NCI-H748 (cell line): ENCODE data around the gene CC2D2A.

ENCODE experiments used
- DNase-seq: peaks from one replicate; lab custom pipeline; 2025; ENCODE audit not compliant: unreplicated experiment; lab: John Stamatoyannopoulos, UW

Gene CC2D2A

DNA sequence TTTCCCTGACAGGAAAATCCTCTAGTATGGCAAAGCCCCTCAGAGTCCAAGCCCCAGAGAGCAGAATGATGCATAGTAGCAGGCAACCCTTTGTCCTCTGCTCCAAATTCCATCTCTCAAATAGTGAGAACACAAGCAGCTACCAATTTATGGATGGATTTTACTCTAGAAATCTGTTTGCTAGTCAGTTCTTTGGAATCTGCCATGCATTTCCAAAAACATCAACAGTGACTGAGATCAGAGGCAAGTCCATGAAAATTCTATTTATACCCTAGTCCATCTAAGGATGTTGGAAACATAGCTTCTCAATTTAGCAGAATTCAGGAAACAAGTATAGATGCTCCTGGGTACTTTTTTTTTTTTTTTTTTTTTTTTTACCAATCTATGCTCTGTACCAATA is 10.0 kb upstream of the CC2D2A start:
- DNase-seq = no peak

DNA sequence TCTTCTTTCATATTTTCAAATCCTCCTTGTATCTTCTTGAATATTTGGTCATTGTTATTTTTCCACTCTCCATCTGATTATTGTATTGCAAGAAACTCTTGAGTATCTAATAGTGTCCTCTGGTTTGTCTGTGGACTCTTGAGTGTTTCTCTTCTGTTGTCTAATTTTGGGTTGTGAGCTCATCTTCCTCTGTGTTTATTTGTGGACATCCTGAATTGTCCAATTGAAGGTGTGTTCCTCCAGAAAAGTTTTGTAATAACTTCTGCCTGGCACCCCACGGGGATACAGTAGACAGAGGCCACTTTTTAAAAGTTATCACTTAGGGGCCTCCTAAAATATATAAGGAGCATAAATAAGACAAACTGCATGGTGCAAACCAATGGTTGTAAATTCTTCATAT is 3.1 kb upstream of the CC2D2A start:
- no peak for DNase-seq

DNA sequence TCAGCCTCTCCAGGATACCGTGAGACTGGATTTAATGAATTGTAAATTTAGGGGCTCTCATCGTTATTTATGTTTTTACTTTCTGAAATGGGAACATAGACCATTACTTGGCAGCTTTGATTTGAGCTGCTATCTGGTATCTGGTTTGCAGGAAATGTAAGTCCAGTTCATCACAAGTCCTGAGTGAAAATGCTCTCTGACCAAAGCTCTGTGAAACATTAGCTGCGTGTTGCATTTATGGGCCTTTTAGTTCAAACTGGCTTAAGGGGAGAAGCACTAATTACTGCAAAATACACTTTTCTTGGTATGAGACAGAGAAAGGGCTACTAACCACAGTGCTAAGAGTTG is 420 bp downstream of the CC2D2A start:
- no peak for DNase-seq

DNA sequence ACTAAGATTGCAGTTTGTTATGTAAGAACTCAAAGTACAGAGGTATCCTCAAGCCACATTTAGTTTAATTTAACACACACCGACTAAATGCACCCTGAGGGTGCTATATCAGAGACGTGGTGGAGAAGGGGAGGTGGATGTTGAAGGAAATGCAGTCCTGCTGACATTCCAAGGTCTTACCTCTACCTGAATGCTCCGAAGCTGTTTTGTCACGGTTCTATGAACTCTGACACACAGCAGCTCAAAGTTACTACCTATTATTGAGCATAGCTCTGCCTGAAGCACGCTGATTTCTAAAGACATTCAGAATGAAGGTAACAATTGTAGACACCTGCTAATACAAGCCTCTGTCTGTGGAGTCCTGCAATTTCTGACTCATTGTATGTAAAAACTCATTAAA is 6.7 kb downstream of the CC2D2A start:
- no peak for DNase-seq

DNA sequence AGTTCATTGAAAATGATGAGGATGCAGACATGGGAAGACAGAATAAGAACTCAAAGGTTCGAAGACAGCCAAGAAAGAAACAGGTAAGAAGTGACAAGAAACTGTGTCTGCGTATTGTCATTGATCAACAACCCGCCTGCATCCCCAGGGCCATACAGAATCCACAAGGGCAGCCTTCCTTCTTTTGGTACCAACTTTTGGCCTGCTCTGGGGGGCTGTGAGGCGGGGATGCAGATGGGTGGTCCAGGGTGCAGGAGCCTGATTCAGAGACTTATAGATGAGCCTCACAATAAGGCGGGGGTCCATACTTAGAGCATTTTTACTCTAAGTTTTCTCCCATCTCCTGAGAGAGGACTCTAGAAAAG is 9.0 kb downstream of the CC2D2A start:
- no peak for DNase-seq

DNA sequence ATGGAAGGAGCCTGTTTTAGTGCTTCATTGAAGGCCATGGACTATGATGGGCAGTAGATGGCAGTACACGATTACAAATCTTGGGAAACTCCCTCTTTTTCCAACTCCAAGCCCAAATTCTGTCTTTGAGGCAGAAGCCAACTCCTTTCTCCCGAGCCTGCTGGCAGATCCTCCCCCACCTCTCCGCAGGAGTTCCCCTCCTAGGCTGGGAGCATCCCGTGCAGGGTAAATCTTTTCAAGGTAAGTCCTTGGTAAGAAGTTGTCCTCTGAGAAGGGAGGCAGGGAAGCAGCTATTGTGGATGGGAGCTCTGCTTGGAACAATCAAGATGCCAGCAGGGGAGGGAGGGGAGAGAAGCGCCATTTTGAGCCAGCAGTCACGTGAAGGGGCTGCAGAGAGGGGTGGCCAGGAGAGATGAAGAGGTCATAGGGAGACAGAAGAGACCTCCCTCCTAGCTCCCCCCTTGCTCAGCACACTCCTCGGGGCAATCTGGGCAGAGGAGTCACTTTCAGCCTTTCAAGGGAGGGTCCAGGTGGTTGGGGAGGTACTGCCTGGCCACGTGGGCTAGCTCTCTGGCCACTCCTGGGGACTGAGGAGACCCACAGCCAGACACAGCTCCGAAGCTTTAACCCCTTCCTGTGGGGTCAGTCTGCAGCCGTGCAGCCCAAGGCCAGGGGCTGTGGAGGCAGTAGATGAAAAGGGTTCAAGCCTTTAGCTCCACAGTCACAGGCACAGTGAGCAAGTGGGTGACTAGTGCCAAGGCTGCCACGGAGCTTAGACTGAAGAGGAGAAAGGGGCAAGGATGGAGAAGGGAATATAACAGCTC is 9.6 kb downstream of the CC2D2A start:
- DNase-seq = peak; percentile 81

DNA sequence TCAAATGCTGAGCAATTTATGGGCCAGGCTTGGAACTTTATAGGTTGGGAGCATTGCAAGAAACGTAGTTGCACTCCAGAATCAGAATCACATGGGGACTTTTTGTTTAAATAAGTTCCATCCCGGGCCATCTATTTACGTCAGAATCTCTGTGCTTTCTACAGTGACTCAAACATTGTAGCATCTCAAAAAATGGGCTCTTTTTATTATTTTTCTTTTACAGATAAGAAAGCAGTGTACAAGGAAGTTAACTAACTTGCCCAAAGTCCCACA is 10.2 kb downstream of the CC2D2A start:
- no peak for DNase-seq

DNA sequence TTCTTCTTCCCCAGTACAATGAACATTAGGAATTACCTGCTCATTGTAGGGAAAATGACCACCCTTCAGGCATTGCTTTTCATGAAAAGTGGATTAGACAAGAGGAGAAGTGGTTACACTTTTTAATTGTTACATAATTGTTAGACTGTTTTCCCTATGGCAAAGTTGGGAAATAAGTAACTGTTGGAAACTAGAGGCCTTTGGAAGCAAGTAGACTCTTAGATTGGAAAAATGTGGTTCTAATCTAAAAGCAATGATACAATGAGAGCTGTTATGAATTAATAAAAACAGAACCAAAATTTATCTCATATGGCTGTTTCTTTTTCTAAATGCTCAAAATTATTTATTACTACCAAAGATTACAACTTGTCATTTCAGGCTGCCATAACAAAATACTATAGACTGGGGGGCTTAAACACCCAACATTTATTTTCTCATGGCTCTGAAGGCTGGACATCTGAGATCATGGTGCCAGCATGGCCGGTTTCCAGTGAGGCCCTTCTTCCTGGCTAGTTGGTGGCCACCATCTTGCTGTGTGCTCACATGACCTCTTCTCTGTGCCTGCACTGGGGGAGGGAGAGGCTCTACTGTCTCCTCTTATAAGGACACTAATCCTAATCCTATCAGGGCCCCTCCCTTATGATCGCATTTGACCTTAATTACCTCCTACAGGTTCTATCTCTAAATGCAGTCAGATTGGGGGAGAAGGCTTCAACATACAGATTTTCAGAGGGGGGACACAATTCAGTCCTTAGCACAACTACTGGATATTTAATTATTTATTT is 12.5 kb downstream of the CC2D2A start:
- no peak for DNase-seq

DNA sequence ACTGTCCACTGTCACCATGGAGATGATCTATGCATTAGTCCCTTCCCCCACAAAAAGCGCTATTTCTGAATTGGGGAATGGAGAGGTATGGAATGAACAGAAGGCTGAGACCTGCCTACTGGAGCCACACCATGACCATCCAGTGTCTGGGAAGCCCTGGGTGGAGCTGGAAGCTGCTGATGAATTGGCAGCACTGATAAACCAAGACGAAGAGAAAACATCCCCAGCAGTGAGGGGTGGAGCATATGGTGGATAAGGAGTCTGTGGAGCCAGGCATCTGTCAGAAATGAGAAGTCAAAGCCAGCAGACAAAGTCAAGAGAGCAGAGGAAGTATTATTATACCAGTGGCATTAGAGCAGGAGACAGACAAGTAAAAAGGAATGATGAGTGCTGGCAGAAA is 13.2 kb downstream of the CC2D2A start:
- DNase-seq = no peak

DNA sequence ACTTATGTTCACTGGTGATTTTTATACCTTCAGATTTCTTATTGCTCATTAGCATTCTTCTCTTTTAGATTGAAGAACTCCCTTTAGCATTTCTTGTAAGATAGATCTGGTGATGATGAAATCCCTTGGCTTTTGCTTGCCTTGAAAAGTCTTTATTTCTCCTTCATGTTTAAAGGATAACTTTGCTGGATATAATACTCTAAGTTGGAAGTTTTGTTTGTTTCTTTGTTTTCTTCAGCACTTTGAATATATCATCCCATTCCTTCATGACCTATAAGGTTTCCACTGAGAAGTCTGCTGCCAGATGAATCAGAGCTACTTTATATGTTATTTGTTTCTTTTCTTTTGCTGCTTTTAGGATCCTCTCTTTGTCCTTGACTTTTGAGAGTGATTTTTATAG is 18.5 kb downstream of the CC2D2A start:
- no peak for DNase-seq

DNA sequence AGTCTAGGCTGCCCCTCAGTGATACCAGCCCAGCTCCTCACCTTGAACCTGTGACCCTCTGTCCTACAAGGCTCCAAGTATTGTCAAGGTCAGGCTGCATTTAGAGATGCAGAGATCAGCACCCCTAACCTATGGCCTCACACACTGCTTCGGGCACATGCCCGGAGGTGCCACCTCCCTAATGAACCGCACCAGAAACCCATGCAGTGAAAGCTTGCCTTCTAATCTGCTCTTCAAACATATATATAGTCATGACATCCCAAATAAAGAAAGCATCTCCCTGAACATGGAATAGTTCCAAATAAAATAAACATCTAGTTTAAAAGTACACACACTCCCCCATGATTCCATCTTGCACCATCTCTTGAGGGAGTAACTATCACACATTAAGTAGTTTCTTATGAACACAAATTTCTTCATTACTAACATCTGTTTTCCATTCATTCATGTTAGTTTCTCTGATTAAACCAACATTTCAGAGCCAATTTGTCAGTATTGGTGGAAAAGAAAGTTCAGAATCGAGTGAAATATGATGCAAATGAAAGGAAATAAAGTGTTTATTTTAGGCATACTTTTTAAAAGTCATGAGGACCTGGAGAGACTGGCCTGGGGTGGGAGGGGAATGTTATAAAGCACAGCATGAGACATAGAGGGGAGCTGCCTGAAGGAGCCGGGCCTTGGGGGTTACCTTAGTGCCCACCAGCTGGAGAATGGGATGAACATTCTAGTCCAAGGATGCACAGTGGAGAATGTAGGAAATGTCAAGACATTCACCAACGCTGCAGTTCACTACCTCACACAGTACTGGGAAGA is 19.2 kb downstream of the CC2D2A start:
- DNase-seq = no peak

DNA sequence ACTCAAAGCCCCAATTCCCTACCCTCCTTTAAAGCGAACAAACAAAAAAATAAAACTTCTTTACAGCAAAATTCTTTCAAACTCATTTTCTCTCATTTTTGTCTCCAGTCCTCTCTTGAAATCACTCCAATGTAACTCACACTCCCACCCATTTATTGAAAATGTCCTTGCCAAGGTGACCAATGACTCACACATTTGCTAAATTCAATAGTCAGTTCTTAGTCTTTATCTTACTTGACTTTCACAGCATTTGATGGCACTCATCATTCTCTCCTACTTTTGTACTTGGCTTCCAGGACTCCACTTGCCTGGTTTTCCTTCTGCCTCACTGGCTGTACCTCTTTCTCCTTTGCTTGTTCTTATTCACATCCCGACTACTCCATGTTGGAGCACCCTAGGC is 19.9 kb downstream of the CC2D2A start:
- no peak for DNase-seq

DNA sequence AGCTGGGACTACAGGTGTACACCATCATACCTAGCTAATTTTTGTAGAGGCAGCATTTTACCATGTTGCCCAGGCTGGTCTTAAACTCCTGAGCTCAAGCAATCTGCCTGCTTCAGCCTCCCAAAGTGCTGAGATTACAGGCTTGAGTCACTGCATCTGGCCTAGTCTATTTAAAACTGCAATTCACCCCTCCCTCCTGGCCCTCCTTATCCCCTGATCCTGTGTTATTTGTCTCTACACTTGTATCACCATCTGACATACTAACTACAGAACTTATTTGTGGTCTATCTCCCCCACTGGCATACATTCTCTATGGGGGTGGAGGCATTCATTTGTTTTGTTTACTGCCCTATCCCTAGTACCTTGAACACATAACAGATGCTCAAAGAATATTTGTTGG is 23.7 kb downstream of the CC2D2A start:
- DNase-seq = no peak

DNA sequence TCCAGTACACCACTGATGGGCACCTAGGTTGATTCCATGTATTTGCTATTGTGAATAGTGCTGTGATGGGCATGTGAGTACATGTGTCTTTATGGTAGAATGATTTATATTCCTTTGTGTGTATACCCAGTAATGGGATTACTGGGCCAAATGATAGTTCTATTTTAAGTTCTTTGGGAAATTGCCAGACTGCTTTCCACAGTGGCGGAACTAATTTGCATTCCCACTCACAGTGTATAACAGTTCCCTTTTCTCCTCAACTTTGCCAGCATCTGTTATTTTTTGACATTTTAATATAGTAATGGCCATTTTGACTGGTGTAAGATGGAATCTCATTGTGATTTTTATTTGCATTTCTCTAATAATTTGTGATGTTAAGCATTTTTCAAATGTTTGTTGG is 25.9 kb downstream of the CC2D2A start:
- no peak for DNase-seq

DNA sequence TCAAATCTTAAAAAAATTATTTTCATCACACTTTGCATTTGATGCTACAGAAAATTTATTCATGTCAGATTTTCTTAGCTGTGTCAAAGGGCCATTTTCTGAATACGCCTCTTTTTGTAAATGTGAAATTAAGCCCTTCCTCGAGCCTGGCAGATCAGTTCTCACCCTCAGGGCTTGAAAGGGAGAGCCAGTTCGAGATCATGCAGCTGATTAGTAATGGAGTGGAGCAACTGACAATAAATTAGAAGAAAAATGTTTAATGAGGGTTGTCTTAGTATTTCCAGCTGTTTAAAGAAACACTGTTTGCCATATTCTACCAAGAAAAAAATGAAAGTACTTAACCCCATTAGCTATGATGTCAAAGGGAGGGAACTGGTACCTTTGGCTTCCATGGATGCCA is 28.7 kb downstream of the CC2D2A start:
- DNase-seq = no peak

DNA sequence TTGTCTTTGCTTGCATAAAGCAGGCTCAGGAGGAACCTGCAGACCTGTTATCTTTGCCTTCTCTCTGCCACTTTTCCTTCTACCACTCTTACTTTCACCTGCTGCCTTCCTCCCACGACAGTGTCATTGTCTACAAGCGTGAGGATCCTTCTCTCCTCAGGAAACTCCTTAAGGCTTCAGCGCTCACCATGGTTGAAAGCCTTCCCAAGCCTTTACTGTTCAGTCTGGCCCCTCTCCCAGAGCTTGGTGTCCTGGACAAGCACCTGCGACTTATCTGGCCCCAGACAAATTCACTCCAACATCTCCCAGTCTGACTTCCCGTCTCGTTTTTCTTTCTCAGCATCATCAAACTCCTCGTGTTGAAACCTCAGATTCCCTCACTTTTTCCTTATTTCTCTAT is 31.0 kb downstream of the CC2D2A start:
- DNase-seq = no peak

DNA sequence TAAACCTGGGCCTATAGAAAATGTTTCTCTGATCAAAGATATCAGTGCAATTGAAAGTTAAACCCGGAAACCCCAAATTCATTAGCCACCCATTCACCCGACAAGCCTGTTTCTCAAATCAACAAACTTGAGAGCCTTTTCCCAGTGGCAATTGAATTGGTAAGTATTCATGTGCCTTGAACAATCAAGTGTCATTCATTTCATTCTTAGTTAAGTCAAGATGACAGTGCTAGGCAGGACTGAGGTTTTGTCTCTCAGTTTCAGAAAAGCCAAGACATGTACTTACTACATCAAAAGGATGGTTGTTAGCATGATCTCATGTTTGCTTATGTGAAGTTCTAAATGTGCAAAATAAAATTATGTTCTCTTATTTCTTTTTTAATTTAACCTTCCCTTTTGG is 32.3 kb downstream of the CC2D2A start:
- DNase-seq = no peak

DNA sequence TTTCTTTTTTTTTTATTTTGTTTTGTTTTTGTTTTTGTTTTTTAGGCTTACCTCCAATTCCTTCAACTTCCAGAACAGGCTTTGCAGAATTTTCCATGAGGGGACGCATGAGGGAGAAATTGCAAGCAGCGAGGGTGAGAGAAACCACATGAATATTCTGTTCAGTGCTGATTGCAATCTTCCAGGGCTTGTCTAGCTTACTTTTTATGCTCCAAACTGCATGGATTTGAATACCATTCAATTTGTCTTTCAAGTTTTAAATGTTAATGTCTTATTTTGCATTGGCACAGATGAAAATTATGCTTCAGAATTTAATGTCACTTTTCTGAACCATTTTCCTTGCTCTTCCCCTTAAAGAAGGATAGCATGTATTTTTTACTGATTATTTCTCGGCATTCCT is 32.7 kb downstream of the CC2D2A start:
- no peak for DNase-seq

DNA sequence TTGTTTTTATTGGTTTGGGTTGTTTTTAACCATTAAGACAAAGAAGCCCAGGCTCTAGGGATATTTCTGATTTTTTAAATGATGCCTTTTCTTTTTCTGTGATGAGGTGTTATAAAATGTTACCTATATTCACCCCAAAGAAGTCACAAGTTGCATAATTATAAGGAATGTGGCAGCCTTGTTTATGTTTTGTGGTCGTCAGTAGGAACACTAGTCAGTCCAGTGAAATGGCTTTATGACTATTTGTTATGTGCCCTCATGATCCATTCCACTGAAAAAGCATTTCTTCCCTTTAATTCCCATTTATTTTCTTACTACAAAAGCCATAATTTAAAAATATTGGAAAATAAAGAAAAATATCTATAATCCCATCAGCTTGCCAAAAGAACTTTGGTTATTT is 34.4 kb downstream of the CC2D2A start:
- no peak for DNase-seq

DNA sequence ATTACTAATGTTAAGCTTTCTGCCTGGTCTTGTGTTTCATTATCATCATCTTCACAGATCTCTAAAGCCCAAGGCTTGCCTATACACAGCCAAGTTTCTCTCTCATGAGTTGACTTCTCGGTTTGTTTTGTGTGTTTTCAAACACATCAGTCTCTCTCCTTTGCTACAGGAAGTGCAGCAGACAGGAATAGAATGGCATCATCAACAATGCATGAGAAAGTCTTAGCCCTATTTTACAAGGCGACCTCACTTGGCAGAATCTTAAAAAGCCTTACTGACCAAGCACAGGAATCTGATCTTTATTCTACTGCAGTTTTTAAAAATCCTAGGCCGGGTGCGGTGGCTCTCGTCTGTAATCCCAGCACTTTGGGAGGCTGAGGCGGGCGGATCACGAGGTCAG is 36.8 kb downstream of the CC2D2A start:
- no peak for DNase-seq

DNA sequence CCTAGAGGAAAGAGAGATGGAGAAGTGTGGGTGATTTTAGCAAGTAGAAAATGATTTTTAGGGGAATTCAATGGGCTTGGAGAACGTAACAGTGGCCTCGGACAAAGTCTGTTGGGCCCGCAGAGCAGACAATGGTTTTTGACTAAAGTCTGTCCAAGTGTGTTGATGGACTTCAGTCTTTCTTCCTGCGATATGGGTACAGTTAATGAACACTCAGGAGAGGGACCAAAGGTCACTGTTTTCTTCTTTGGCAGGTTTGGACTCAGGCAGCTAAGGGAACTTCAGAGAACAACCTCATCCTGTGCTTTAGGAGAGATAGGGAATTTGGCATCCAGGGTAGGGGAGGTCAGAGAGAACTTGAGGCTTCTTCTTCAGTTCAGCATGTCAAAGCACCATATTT is 38.0 kb downstream of the CC2D2A start:
- DNase-seq = no peak

DNA sequence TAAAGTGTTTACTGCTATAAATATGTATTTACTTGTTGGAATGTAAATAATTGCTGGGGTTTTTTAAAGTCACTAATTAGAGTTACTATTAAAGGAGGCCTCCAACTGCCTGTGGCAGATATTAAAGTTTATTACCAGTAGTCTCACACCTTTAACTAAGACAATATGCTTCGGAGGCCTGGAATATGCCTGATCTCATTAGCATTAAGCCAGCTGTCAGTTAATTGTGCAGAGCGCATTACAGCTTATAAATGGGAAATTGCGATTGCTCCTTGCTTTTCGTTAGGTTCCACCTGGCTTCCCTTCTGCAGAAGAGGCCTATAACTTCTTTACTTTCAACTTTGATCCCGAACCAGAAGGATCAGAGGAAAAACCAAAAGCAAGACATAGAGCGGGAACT is 41.3 kb downstream of the CC2D2A start:
- DNase-seq = no peak
